Pancreas (tissue), 10 donors: Measurements from ENCODE around the gene MIDN. TPM values are rescaled to one million over a fixed set of nuclear protein-coding genes. Genes with fewer than 3 reads are reported as not detected.

Experiments
- ATAC-seq, 4 donors: fragments of 200-7000 bp; cut with Tn5 transposase; one replicate each; pipeline versions ENCODE4 v1.8.0 to v1.9.1; 2020; ENCODE audit warnings: mild to moderate bottlenecking in 4 of 4, moderate library complexity in 4 of 4
- DNase-seq, 6 donors: peaks; one replicate each; pipeline ENCODE4 v3.0.0-alpha.2; 2020
- FAIRE-seq: peaks from 2 replicates; lab custom pipeline; 2012; peaks lifted over from hg19 to GRCh38; lab: Jason Lieb, UNC
- H3K27ac ChIP-seq, 4 donors: fragments of 200-600 bp; sonication (generic); 1 replicate in 3 of 4; 2 replicates in 1 of 4; pipeline versions ENCODE4 v1.5.0 to v1.8.0; 2020
- H3K27me3 ChIP-seq, 4 donors: fragments of 200-600 bp; one replicate each; pipeline ENCODE4 v1.8.0; 2021
- H3K36me3 ChIP-seq, 3 donors: fragments of 200-600 bp; sonication (generic) in 1 of 3; one replicate each; pipeline versions ENCODE4 v1.5.0 to v1.8.0; 2020 to 2021
- H3K4me1 ChIP-seq, 3 donors: fragments of 200-600 bp; one replicate each; pipeline ENCODE4 v1.8.0; 2021
- H3K4me3 ChIP-seq, 4 donors: fragments of 200-600 bp; sonication (generic) in 2 of 4; one replicate each; pipeline versions ENCODE4 v1.5.0 to v1.8.0; 2020 to 2021
- H3K9me3 ChIP-seq, 4 donors: fragments of 200-600 bp; one replicate each; pipeline ENCODE4 v1.8.0; 2021
- CTCF ChIP-seq, 4 donors: fragments of 200-600 bp; sonication (generic) in 3 of 4; IDR thresholded peaks; one replicate each; pipeline versions ENCODE4 v1.5.0 to v1.8.0; 2021; ENCODE audit warnings: antibody characterized with exemption in 4 of 4
- WGBS, 2 donors: extraction: QIAGEN DNeasy Blood & Tissue Kit; methylation state at CpG; one replicate each; pipeline ENCODE4 v1.1.7; 2013; 5-methylcytosine and 5-hydroxymethylcytosine counted together
- intact Hi-C, 3 donors: fragments of 100-400 bp; cut with DNase I; formaldehyde crosslinking; loops; one replicate each; pipeline versions ENCODE4 v1.11.1 to v1.14.2; 2022
- polyA plus RNA-seq, 2 donors: library from polyadenylated mRNA; stranded (reverse); fragments of 200-250 nt; gene quantifications; one replicate each; pipeline ENCODE4 v1.2.3, GENCODE V29; 2013
- total RNA-seq, 6 donors: library from RNA; stranded (reverse); fragmentation: NEBNext Ultra II Directional in 4 of 6; extraction: Animal tissue kit (Norgen Biotek cat#: 25700) in 4 of 6; gene quantifications; one replicate each; pipeline versions ENCODE4 v1.2.1 to v1.2.4, GENCODE V29; 2021 to 2023
- donor health status: healthy with polysubstance abuse.
- donor health status: DM: no; HTN: no; CAD: no; lungs with moderate emphysema.
- donor health status: DM: no; HTN: no; CAD: no.
- donor health status: control.
- donor health status: control.
- donor health status: Bipolar disorder and iron deficiency.
- donor health status: DM: yes; HTN: yes; CAD: no.
- donor health status: DM: no; HTN: no; CAD: no.
- donor health status: DM: no; HTN: no; CAD: no.
- donor health status: DM: yes; HTN: yes; CAD: no.

Gene MIDN
- total and polyA plus RNA-seq, 8 donors: 32.1 to 78.0 (median 44.4) TPM

- no peak for TF ChIP-seq CTCF (IDR thresholded peaks at IDR 0.05)
- H3K36me3 ChIP-seq: peaks cover 5 to 40% (median 34%) of the 10 kb centered on the region in 3 donors
Observed at GRCh38 chr19:1275260-1275975, 27.0 kb downstream of the MIDN start, which contains the start of gene FAM174C. TSS of gene FAM174C (plus strand) at chr19:1275530. CDS start at chr19:1275550, 20 bp downstream.

DNA sequence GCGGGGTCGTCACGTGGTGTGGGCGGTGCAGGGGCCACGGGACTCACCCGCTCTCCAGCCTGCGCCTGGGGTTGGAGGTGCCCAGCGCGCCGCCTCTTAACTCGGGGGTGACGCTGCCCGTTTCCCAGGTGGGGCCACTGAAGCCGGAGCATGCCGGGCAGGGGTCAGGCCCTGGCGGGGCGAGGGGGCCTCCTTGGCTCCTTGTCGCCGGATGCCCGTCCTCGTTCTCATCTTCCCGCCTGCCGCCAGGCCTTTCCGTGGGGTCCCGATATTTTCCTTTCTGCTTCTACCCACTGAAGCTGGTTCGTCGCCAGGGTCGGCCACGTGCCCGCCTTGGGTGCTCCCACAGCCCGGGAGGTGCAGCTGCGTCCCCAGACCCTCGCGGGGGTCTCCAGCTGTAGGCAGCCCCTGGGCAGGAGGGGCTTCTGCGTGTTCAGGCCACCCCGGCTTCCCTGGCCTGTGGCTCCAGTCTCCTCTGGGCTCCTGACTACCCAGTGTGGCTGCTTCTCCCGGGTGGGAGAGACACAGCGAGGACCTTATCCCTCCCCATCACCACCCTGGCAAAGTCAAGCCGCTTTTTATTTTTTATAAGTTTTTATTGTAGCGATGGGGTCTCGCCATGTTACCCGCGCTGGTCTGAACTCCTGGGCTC lies 27.7 kb downstream of the MIDN start:
- peaks cover 25 to 35% (median 31%) of the 10 kb centered on the region in 3 donors for H3K4me1 ChIP-seq
- WGBS, 2 donors: 11 to 16% methylated on average over 31 to 43 of the region's 43 CpGs
- peaks cover 5 to 39% (median 34%) of the 10 kb centered on the region in 3 donors for H3K36me3 ChIP-seq
- peak overlapping the region; percentile 97 to 99 (median 98) for H3K27ac ChIP-seq
- H3K9me3 ChIP-seq: no peaks in the 10 kb centered on the region
- intact Hi-C loops: no loop called here
- no peak for ATAC-seq
- no peak for FAIRE-seq
- no peaks in the 10 kb centered on the region for H3K27me3 ChIP-seq
- TF ChIP-seq CTCF (IDR thresholded peaks at IDR 0.05): no peak
- H3K4me3 ChIP-seq: peak overlapping the region; percentile 55 to 77 (median 66)
- no peak for DNase-seq

More at GRCh38 chr19:1275260-1275975, 27.0 kb downstream of the MIDN start, which contains the start of gene FAM174C:
- FAIRE-seq (no peak), DNase-seq (peak; percentile 94 to 98 (median 96)), ATAC-seq (peak; percentile 78 to 86 (median 81))
- H3K27me3 ChIP-seq: no peaks in the 10 kb centered on the region
- intact Hi-C loops: no loop called here
- peak within 1 kb of the TSS; percentile 97 to 99 (median 98) for H3K27ac ChIP-seq
- no peaks in the 10 kb centered on the region for H3K9me3 ChIP-seq
- WGBS, 2 donors: 0% methylated on average over 67 to 98 of the region's 98 CpGs
- H3K4me3 ChIP-seq: peak within 1 kb of the TSS; percentile 55 to 77 (median 66)
- peaks cover 32 to 38% (median 37%) of the 10 kb centered on the region in 3 donors for H3K4me1 ChIP-seq

DNA sequence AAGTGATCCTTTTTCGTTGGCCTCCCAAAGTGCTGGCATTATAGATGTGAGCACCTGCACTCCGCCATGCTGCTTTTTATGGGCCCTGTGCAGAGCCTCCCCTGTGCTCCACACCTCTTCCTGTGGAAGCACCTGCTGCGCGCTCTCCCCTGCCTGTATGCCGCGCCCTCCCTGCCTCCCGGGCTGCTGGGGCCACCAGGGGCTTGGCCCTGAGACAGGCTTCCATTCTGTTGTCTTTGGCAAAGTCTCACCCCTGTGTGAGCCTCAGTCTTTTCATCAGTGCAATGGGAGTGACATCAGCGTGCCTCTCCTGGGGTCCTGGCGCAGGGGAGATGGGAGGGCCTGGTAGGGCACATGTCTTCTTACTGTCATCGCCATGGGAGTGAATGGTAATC lies 28.2 kb downstream of the MIDN start:
- DNase-seq (peak in 1 of 6 donors; percentile 42), ATAC-seq (no peak), FAIRE-seq (no peak)
- Histone ChIP-seq H3K27ac (peak overlapping the region in 1 of 4 donors; percentile 98), H3K9me3 (no peaks in the 10 kb centered on the region), H3K36me3 (peaks cover 5 to 34% (median 29%) of the 10 kb centered on the region in 3 donors), H3K4me1 (peaks cover 20 to 32% (median 27%) of the 10 kb centered on the region in 3 donors), H3K4me3 (peak overlapping the region in 2 of 4 donors; percentile 65 to 67), H3K27me3 (no peaks in the 10 kb centered on the region)
- no peak for TF ChIP-seq CTCF (IDR thresholded peaks at IDR 0.05)
- intact Hi-C loops: no loop called here
- 74 to 78% methylated on average over 10 of the region's 10 CpGs for WGBS, 2 donors

GRCh38 chr19:1277061-1277460 lies 28.7 kb downstream of the MIDN start:
- no peak for ATAC-seq
- intact Hi-C loops: no loop called here

More at GRCh38 chr19:1277061-1277460, 28.7 kb downstream of the MIDN start:
- no peak overlapping the region for H3K4me3 ChIP-seq
- peak in 3 of 6 donors; percentile 45 to 60 (median 46) for DNase-seq
- no peak overlapping the region for H3K27ac ChIP-seq
- no peak for FAIRE-seq
- H3K27me3 ChIP-seq: no peaks in the 10 kb centered on the region
- H3K36me3 ChIP-seq: peaks cover 5 to 30% (median 25%) of the 10 kb centered on the region in 3 donors
- no peaks in the 10 kb centered on the region for H3K9me3 ChIP-seq
- peaks cover 18 to 29% (median 23%) of the 10 kb centered on the region in 3 donors for H3K4me1 ChIP-seq
- WGBS, 2 donors: 95 to 96% methylated on average over 13 to 15 of the region's 15 CpGs
- TF ChIP-seq CTCF (IDR thresholded peaks at IDR 0.05): no peak
